Ovary (tissue), 3 donors: ENCODE measurements around the gene HYDIN.
"Not testable (repeated sequence)": the region's sequence is repeated elsewhere in the genome, so short reads cannot be mapped to it uniquely, and the experiment has no call there.

Experiments
- POLR2A ChIP-seq: fragments of 450-650 bp; IDR thresholded peaks from one replicate; pipeline ENCODE4 v1.6.1; 2017; ENCODE audit warnings: antibody characterized with exemption, mild to moderate bottlenecking, moderate library complexity
- TF ChIP-seq, protein P1 (sequence below), 3 donors: fragments of 450-650 bp in 2 of 3; fragments of 200-600 bp in 1 of 3; IDR thresholded peaks; one replicate each; pipeline versions ENCODE4 v1.5.1 to v1.8.0; 2016 to 2022; ENCODE audit warnings: antibody characterized with exemption in 3 of 3, mild to moderate bottlenecking in 1 of 3
- donor health status: DM: no; HTN: no; CAD: no.

DNA sequence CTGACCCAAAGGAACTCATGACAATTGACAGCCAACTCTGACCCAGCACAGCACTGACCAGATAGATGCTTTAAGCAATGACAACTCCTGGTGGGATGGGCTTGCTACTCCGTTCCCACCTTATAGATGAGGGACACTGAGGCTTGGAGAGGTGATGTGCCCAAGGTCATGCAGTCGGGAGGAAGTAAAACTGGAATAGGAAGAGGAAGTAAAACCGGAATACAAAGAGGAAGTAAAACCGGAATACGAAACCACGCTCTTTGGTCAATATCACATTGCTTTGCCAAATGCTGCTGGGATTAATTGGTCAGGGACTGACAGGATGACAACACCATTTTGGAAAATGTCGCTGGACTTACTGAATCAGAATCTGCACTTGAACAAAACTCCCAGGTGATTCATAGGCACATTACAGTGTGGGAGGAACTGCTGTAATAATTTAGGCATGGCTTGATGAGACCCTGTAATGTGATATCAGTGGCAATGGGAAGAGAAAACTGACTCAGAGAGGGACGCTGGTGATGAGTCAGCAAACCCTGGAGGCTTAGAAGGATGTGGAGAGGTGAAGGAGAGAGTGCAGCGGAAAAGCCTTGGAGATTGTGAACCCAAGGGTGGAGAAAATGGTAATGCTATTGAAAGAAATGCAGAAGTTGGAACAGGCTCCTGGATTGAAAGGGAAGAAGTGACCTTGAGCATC lies 243.4 kb downstream of the HYDIN start:
- TF ChIP-seq POLR2A = not testable (repeated sequence)
- TF ChIP-seq, protein P1, sequence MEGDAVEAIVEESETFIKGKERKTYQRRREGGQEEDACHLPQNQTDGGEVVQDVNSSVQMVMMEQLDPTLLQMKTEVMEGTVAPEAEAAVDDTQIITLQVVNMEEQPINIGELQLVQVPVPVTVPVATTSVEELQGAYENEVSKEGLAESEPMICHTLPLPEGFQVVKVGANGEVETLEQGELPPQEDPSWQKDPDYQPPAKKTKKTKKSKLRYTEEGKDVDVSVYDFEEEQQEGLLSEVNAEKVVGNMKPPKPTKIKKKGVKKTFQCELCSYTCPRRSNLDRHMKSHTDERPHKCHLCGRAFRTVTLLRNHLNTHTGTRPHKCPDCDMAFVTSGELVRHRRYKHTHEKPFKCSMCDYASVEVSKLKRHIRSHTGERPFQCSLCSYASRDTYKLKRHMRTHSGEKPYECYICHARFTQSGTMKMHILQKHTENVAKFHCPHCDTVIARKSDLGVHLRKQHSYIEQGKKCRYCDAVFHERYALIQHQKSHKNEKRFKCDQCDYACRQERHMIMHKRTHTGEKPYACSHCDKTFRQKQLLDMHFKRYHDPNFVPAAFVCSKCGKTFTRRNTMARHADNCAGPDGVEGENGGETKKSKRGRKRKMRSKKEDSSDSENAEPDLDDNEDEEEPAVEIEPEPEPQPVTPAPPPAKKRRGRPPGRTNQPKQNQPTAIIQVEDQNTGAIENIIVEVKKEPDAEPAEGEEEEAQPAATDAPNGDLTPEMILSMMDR (IDR thresholded peaks at IDR 0.05) = not testable (repeated sequence)
